Measurements from ENCODE around the gene MINDY4B. TPM values are rescaled to one million over a fixed set of nuclear protein-coding genes. Genes with fewer than 3 reads are reported as not detected.

MINDY4B gene
- total and polyA plus RNA-seq, 2 of the 4 experiments (the other 2 are of a cell fraction), result not detected

DNA sequence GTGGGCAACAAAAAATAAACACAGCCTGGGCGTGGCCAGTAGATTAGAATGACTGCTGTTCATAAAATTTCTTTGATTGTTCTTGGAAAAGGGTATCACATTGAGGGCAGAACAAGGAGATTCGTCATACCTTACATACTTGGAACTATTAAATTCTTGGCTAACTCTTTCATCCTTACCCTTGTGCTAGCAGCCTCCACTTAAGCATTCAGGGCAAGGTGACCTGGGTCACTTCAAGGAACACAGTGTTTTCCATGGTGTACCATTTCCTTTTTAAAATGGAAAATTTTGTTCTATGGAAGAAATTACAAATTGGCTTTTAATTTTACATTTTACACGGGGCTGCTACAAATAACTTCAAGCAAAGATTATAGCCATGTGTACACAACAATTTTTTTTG lies 60.8 kb downstream of the MINDY4B start:
- intact Hi-C loops (cut with micrococcal nuclease), result no loop called here
- no peak overlapping the region for H4K91ac ChIP-seq (ENCODE audit: insufficient read depth, low read depth, low read length)
- H3K4ac ChIP-seq (ENCODE audit: low read depth, low read length), result no peak overlapping the region
- no peak overlapping the region for H2AK9ac ChIP-seq (replicated peaks; ENCODE audit: low read depth, low read length, poor library complexity)
- H3K18ac ChIP-seq (ENCODE audit: low read depth, low read length), result no peak overlapping the region
- no peak overlapping the region for H2BK20ac ChIP-seq (ENCODE audit: low read depth, low read length)
- ChIA-PET CTCF (no interaction called here), POLR2A (ENCODE audit: unreplicated experiment) (no interaction called here)
- H3K9ac ChIP-seq (ENCODE audit: low read depth, low read length), result no peak overlapping the region
- no peak overlapping the region for H2AK5ac ChIP-seq (ENCODE audit: low read depth, low read length)
- no peak for TF ChIP-seq MAFK (IDR thresholded peaks at IDR 0.05; ENCODE audit: low read depth, low read length)
- no peak for TF ChIP-seq SMC3 (IDR thresholded peaks at IDR 0.05; ENCODE audit: low read depth, low read length)
- no peak for TF ChIP-seq CHD1 (IDR thresholded peaks at IDR 0.05; ENCODE audit: low read depth, low read length)
- TF ChIP-seq RFX5 (IDR thresholded peaks at IDR 0.05; ENCODE audit: low read depth, low read length), result no peak
- no peak for TF ChIP-seq MXI1 (IDR thresholded peaks at IDR 0.05; ENCODE audit: borderline replicate concordance, low read depth, low read length)
- no peak for TF ChIP-seq POLR2A (IDR thresholded peaks at IDR 0.05; ENCODE audit: low read depth, low read length)
- H3K23ac ChIP-seq (ENCODE audit: low read depth, low read length), result no peak overlapping the region
- dilution Hi-C loops (cut with HindIII; ENCODE audit: low sequenced_read_pairs, unreplicated experiment), result no loop called here
- no peak overlapping the region for H2BK15ac ChIP-seq (ENCODE audit: low read depth, low read length)
- no peak overlapping the region for H2BK5ac ChIP-seq (ENCODE audit: low read depth, low read length, poor library complexity, severe bottlenecking)
- no peak for DNase-seq
- no peak overlapping the region for H3K4me3 ChIP-seq (ENCODE audit: insufficient read depth, low read depth, low read length)
- no peaks in the 10 kb centered on the region for H3K79me1 ChIP-seq (ENCODE audit: low read depth in 1 of 2, low read length in 2 of 2)
- H2BK120ac ChIP-seq (ENCODE audit: low read depth, low read length), result no peak overlapping the region
- H3K36me3 ChIP-seq (ENCODE audit: control insufficient read depth, insufficient read depth, low read length), result no peaks in the 10 kb centered on the region
- no CpG with 5 or more reads among the region's 3 CpGs for WGBS, 2 experiments (ENCODE audit: extremely low coverage in 2 of 2, insufficient read length in 1 of 2)
- H4K8ac ChIP-seq (ENCODE audit: low read depth in 2 of 2, low read length in 2 of 2), result no peak overlapping the region
- H3K27ac ChIP-seq (ENCODE audit: insufficient read depth, low read length), result no peak overlapping the region
- H3K27me3 ChIP-seq (ENCODE audit: control insufficient read depth, insufficient read depth, low read length), result peaks cover 4% of the 10 kb centered on the region
- H3K56ac ChIP-seq (ENCODE audit: extremely low read depth, insufficient read depth, low read length), result no peak overlapping the region
- ATAC-seq (ENCODE audit: low read depth), result no peak
- H3K14ac ChIP-seq (replicated peaks; ENCODE audit: low read depth, low read length), result no peak overlapping the region
- in situ Hi-C loops (cut with MboI; ENCODE audit: low sequenced_read_pairs), result no loop called here
- no peaks in the 10 kb centered on the region for H3K9me1 ChIP-seq (ENCODE audit: insufficient read depth, low read length)
- no TSS peak for BruUV-seq (replicated peaks)
- no peak overlapping the region for H3K4me2 ChIP-seq (ENCODE audit: low read depth, low read length)
- H3K9me3 ChIP-seq (ENCODE audit: control insufficient read depth, insufficient read depth, low read length), result no peaks in the 10 kb centered on the region
- no peak overlapping the region for H2AFZ ChIP-seq (replicated peaks; ENCODE audit: low read length, poor library complexity)
- H4K5ac ChIP-seq (ENCODE audit: low read depth, low read length), result no peak overlapping the region
- no peaks in the 10 kb centered on the region for H3K4me1 ChIP-seq (ENCODE audit: control insufficient read depth, insufficient read depth, low read length)
- H4K20me1 ChIP-seq (ENCODE audit: insufficient read depth, low read length), result no peaks in the 10 kb centered on the region
